NCI-H345 treated with DMSO at 0.1 percent for 48 hours (cell line): ENCODE results near the gene VPS13D.
"Not testable (repeated sequence)": the region's sequence is repeated elsewhere in the genome, so short reads cannot be mapped to it uniquely, and the experiment has no call there.

ENCODE experiments used
- DNase-seq: peaks from one replicate; lab custom pipeline; 2025; ENCODE audit not compliant: unreplicated experiment; lab: John Stamatoyannopoulos, UW

VPS13D gene

DNA sequence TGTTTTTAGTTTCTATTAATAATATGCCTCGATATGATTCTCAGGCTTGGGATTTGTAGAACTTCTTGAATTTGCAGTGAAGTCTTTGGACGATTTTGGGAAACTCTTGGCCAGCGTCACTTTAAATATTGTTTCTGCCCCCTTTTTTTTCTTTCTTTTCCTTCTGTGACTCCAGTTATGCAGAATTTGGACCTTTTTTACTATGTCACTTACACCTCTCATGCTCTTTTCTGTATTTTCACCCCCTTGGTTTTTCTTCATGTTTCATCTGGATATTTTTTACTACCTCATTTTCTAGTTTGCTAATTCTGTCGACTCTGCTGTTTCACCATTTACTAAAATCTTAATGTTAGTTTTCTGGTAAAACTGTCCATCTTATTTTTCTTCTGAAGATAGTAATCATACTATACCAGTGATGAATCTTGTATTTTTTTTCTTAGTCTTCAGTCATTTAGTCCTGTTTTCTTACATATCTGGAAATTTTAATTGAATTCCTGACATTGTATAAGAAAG is 214.6 kb downstream of the VPS13D start:
- DNase-seq = no peak

DNA sequence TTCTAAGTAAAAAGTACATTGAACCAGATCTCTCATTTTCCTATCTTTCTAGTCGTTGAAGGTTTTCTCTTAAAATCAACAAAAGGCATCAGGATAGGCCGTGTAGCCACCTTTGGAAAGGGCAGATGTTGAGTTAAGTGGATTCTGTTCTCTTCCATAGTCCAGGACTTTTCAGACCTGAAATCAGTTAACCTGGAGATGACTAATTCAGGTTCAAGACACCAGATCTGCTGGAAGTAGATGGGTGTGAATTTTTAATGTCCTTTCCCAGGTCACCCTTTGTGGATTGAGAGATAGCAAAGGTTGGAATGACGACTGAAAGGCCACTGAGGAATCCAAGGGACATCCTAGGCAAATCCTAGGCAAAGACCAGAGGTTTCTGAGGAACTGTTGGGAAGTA is 215.4 kb downstream of the VPS13D start:
- DNase-seq = no peak

DNA sequence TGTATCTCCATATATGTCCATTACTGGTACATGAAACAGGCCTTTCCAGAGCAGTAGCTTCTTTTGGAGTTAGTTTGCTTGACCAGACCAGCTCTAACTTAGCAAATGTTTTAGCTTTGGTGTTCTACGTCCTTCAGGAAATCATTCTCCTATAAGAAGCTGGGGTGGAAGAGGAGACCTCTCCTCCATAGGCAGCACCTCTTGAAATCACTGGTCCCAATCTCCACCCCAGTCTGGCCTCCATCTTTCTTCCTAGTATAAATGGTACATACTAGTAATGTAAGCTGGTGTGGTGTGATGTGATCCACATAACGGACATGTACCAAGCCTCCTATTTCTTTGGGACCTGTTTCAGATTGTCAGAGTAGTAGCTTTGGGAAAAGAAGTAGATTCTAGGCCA is 216.8 kb downstream of the VPS13D start:
- DNase-seq = no peak

DNA sequence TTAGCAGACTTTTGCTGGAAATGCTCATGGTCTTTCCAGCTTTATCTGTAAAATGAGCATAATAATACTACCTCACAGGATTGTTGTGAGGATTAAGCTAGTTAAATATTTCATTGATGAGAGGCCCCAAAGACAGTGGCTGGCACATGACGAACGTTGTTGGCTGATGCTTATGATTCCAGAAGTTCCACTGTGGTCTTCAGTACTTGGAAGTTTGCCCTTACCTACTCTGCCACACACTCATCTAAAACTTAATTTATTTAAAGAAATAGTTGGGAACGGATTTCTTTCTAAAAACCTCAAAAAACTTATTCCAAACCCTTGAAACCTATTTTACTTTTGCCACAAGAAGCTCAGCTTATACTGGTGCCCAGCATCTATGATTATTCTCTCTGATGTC is 217.5 kb downstream of the VPS13D start:
- DNase-seq = no peak

DNA sequence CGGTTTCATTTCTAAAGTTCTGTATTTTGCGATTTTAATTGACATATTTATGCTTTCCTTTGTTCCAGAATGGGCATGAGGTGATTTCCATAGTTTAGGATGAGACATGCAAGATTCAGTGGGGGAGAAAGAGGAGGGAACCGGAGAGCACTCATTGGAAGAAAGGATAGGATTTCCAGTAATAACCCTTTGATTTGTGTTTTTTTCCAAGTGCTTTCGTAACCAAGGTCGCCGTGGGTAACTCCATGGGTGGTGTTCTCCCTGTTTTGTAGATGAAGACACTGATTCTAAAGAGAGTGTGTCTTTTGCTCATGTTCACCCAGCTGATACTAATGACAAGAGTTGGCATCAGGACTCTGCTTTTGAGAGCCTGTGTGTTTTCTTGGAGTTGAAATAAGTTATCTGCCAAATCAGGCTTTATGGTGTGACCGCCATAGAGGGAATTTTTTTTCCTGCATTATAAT is 218.1 kb downstream of the VPS13D start:
- DNase-seq = no peak

GRCh38 chr1:12448746-12449177 is 218.9 kb downstream of the VPS13D start:
- no peak for DNase-seq

- no peak for DNase-seq
These were observed 220.4 kb downstream of the VPS13D start for GRCh38 chr1:12450090-12450755.

- DNase-seq = no peak
These were observed 221.1 kb downstream of the VPS13D start for GRCh38 chr1:12450756-12451559.

- no peak for DNase-seq
These were observed 221.7 kb downstream of the VPS13D start for GRCh38 chr1:12451560-12451900.

DNA sequence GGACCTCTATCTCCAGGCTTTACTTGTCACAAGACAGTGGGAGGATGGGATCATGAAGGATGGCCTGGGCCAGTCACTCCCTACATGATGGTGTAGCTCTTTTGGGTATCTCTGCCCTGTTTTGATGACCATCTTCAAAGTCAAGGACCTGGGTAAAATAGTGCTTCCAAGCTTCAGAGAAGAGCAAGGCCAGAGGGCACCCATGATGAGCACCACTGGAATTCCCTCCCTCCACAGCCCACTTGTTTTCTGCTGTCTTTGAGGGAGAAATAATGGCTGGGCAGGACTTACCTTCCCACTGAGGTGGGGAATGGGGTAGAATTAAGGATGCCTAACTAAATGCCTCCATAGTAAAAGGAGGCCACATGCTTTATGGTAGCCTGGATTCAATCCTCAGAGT is 222.4 kb downstream of the VPS13D start:
- DNase-seq = no peak

DNA sequence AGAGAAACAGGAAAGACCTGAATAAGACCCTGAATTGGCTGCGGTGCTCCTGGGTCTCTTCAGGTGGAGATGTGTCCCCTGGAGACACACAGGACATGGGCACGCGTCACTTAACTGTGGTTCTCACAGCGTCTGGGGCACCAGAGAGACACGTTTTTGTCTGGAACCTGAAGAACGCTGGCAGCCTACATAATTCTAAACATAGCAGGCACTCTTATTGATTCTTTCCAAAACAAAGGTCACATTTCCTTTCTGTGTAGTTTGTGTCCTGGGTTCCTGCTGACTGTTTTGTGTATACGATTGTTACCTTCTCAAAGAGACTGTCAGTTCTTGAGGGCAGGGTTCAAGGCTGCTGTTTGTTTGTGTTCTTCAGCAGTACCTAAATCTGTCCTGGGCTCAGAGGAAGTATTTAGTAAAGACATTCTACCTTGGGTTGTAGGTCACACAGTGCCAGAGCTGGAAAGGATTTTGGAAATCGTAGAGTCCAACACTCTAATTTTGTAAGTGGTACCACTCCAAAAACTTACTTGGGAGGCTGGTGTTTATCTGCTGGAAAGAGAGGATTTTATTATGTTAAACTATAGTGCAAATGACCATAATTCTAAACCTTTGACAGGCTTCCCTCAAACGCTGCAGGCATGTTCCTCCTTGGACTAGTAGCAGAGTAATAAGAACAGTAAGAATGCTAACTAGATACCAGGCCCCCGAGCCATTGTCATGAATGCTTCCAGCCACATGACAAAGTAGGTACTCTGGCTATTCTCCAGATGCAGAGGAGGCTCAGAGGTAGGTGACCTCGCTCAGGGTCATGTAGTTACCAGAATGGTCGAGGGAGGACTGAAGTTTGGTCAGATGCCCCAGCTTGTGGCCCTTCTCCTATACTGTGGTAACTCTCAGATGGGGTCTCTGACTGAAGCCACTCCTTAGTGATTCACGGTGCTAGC is 223.8 kb downstream of the VPS13D start:
- DNase-seq = no peak

- DNase-seq = no peak
These were observed 224.9 kb downstream of the VPS13D start for GRCh38 chr1:12454406-12455391.

DNA sequence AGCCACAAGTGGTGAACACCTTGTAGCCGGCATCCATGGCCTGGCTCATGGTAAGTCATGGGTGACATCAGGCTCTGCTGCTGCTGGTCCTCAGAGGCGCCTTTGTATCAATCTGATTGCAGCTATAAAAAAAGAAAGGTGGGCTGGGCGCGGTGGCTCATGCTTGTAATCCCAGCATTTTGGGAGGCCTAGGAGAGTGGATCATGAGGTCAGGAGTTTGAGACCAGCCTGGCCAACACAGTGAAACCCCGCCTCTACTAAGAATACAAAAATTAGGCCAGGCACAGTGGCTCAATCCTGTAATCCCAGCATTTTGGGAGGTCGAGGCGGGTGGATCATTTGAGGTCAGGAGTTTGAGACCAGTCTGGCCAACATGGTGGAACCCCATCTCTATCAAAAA is 226.3 kb downstream of the VPS13D start:
- not testable (repeated sequence) for DNase-seq

DNA sequence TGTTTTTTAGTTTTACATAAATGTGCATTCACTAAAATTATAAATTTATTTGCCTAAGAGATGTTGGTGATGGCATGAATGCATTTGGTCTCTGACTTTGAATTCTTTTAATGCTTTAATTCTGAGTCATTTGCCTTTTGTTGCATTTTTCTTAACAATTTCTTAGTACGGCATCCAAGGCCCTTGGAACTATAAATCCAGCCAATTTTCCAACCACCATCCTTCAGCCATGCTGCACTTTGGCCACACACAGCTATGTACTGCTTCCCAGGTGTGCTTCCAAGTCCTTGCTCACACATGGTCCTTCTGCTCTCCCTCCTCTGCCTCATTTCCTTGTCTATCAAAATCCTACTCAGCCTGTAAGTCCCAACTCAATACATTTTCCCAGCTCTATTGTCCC is 227.1 kb downstream of the VPS13D start:
- no peak for DNase-seq

DNA sequence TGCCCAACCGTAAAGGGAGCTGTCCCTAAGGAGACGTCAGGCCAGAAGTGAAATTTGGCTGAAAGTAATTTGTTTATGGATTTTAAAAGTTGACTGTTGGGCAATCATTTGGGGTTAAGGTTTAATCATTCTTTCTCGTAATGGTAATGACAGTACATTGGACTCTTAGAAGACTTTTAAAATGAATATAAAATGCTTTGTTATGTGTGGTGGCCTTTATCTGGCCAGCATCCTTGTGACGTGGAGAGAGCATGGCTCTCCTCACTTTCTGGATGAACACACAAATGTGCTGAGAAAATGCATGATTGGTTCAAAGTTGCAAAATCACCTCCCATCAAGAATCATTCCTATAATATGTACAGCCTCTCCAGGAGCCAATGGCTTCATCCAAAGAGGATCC is 227.9 kb downstream of the VPS13D start:
- DNase-seq = no peak

DNA sequence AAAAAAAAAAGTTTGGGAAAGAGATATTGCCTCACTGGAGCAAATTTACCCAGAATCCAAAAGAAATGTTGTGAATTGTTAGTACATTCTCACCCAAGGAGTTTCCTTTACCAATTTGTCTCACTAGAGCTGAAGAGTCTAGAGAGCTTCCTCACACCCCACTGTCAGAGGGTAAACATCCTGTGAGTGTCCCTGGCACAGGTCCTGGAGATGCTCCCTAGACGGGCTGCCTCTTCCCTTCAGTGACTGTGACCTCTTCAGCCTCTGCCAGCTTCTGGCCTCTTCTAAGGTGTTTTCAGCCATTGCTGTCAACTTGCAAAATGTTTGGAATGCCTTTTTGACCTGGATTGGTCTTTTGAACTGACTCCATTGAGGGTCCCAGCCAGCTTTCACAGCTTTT is 228.7 kb downstream of the VPS13D start:
- DNase-seq = no peak

DNA sequence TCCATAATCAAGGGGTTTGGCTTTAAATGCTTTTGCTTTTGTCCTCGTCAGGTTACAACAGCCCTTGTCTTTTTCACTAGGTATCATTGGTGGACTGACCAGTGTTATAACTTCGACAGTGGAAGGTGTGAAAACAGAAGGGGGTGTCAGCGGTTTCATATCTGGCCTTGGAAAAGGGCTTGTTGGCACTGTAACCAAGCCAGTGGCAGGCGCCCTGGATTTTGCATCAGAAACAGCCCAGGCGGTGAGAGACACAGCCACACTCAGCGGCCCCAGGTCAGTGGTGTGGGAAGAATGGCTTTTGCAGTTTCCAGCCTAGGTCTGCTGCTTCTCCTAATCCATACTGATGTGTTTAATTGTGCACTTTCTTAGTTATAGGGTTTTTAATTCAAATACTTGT is 230.3 kb downstream of the VPS13D start:
- no peak for DNase-seq

GRCh38 chr1:12460911-12461621 is 231.2 kb downstream of the VPS13D start:
- no peak for DNase-seq

DNA sequence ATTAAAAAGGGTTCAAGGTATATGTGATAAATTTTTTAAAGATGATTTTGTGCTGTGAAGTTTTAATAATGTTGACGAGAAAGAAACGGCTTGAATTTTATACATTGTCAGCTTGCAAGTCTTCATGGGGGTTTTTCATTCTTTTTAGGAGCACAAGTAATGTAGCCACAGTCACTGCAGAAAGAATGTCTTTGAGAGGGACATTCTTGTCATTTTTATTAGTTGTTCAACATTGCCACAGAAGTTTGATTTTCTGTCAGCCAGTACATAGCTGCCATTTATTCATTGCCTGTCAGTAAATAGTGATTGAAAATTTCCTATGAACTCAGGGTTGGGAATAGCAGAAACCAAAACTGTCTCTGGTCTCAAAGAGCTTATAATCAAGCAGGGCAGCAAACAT is 231.9 kb downstream of the VPS13D start:
- DNase-seq = no peak
